BE2C (cell line): ENCODE results near the gene HYDIN.

Experiments
- DNase-seq: peaks from one replicate; pipeline ENCODE4 v3.0.0-alpha.2; 2020
- H3K27me3 ChIP-seq: fragments of 250-450 bp; sonication (Bioruptor Pico); 2 replicates; pipeline ENCODE4 v1.5.1; 2020; ENCODE audit warnings: mild to moderate bottlenecking
- H3K36me3 ChIP-seq: fragments of 250-450 bp; sonication (Bioruptor Pico); 2 replicates; pipeline ENCODE4 v1.5.1; 2020; ENCODE audit warnings: mild to moderate bottlenecking
- H3K4me1 ChIP-seq: fragments of 250-450 bp; sonication (Bioruptor Pico); 2 replicates; pipeline ENCODE4 v1.5.1; 2020
- H3K4me3 ChIP-seq: 2 replicates; pipeline ENCODE4 v1.5.1; 2011; ENCODE audit warnings: low read depth, low read length
- H3K9me3 ChIP-seq: fragments of 250-450 bp; sonication (Bioruptor Pico); 2 replicates; pipeline ENCODE4 v1.5.1; 2020
- TF ChIP-seq, protein P1 (sequence below): IDR thresholded peaks from 2 replicates; pipeline ENCODE4 v1.5.1; 2012; ENCODE audit warnings: mild to moderate bottlenecking, low read depth, low read length

HYDIN gene

DNA sequence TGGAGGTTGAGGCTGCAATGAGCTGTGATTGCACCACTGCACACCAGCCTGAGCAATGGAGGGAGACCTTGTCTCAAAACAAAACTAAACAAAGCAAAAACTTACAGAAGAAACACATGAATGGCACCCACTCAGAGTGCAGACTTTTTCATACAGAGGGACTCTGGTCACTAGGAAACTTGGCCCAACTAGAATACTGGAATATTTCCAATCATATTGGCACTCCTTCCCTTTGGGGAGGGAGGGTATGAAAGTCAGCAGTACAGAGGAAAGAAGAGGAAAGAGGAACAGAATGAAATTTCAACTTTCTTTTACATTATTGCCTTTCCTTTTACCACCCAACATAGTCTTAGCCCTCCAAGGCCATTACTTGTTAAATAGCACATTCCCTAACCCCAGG is 30.5 kb upstream of the HYDIN start:
- TF ChIP-seq, protein P1, sequence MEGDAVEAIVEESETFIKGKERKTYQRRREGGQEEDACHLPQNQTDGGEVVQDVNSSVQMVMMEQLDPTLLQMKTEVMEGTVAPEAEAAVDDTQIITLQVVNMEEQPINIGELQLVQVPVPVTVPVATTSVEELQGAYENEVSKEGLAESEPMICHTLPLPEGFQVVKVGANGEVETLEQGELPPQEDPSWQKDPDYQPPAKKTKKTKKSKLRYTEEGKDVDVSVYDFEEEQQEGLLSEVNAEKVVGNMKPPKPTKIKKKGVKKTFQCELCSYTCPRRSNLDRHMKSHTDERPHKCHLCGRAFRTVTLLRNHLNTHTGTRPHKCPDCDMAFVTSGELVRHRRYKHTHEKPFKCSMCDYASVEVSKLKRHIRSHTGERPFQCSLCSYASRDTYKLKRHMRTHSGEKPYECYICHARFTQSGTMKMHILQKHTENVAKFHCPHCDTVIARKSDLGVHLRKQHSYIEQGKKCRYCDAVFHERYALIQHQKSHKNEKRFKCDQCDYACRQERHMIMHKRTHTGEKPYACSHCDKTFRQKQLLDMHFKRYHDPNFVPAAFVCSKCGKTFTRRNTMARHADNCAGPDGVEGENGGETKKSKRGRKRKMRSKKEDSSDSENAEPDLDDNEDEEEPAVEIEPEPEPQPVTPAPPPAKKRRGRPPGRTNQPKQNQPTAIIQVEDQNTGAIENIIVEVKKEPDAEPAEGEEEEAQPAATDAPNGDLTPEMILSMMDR, result no peak
- no peaks in the 10 kb centered on the region for H3K4me1 ChIP-seq

DNA sequence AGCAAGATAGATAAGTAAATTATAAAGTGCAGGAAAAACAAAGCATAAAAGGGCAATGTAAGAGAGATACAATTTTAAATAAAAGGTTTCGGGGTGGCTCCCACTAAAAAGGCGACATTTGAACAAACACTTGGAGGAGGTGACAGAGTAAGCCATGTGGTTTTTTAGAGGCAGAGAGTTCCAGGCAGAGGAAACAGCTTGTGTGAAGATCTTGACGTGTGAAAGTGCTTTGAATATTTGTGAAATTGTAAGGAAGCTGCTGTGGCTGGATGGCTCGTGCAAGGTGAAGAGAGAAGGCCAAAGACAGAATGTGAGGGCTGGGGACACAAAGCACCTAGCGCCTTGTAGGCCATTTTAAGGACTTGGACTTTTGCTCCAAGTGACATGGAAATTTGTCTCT is 28.6 kb upstream of the HYDIN start:
- H3K27me3 ChIP-seq, result peaks cover 45% of the 10 kb centered on the region
- TF ChIP-seq, protein P1, result no peak
- no peaks in the 10 kb centered on the region for H3K36me3 ChIP-seq
- no peaks in the 10 kb centered on the region for H3K9me3 ChIP-seq
- DNase-seq, result no peak
- H3K4me3 ChIP-seq, result no peak overlapping the region
- H3K4me1 ChIP-seq, result no peaks in the 10 kb centered on the region

More for the DNA sequence above, 30.5 kb upstream of the HYDIN start:
- Histone ChIP-seq H3K27me3 (peaks cover 54% of the 10 kb centered on the region), H3K9me3 (no peaks in the 10 kb centered on the region), H3K36me3 (no peaks in the 10 kb centered on the region), H3K4me3 (no peak overlapping the region)
- DNase-seq, result no peak

DNA sequence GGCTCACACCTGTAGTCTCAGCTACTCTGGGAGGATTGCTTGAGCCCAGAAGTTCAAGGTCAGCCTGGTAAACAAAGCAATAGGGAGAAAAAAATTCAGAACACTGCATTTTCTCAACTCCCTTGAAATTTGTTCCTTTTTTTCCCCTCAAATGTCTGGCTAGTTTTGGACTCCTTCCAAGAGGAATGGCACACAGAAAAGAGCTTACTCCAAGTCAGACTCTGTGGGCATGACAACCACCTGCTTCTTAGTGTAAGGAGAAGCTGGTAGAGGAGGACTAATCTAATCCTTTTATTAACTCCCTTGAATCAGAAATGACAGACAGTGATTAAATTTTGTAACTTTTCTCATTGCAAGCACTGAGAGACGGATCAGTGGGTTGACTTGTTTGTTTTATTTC is 27.9 kb upstream of the HYDIN start:
- no peaks in the 10 kb centered on the region for H3K36me3 ChIP-seq
- H3K9me3 ChIP-seq, result no peaks in the 10 kb centered on the region
- TF ChIP-seq, protein P1, result no peak
- DNase-seq, result no peak
- H3K4me3 ChIP-seq, result no peak overlapping the region
- no peaks in the 10 kb centered on the region for H3K4me1 ChIP-seq
- H3K27me3 ChIP-seq, result peaks cover 38% of the 10 kb centered on the region

DNA sequence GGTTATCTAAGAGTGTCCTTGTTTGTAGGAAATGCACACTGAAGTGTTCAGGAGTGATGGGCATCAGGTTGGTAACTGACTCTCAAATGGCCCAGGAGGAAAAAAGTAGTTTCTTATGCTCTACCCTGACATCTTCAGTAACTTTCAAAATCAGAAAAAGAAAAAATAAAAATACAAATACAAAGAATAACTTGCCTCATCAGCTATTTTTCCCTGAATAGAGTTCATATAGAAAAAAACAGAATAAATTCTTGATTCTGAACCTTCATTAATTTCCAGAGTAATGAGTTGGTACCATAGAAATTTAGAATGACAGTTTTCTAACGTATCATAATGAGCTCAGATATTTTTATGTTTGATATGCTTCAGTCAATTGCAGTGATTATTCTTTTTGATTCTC is 27.2 kb upstream of the HYDIN start:
- Histone ChIP-seq H3K36me3 (no peaks in the 10 kb centered on the region), H3K27me3 (peaks cover 32% of the 10 kb centered on the region), H3K4me1 (no peaks in the 10 kb centered on the region), H3K4me3 (no peak overlapping the region), H3K9me3 (no peaks in the 10 kb centered on the region)
- TF ChIP-seq, protein P1, result no peak
- no peak for DNase-seq

DNA sequence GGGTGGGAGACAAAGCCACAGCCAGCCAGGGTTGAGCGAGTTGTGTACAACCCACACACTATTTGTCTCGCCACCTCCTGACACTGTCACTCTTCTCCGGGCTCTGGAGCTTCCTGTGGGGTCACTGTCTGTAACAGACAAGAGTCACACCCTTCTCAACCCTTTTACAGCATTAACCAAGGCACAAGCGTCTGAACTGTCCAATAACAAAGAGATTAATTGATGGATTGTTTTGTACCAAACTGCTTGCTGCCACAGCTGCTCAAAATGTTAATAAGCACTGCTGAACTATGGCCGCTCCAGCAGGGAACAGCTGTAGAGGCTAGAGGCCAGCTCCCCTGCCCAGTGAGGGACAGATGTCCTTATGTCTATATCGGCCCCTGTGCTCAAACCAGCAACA is 25.2 kb upstream of the HYDIN start:
- Histone ChIP-seq H3K4me3 (no peak overlapping the region), H3K36me3 (no peaks in the 10 kb centered on the region), H3K4me1 (no peaks in the 10 kb centered on the region), H3K9me3 (no peaks in the 10 kb centered on the region), H3K27me3 (peaks cover 22% of the 10 kb centered on the region)
- no peak for DNase-seq
- TF ChIP-seq, protein P1, result no peak

DNA sequence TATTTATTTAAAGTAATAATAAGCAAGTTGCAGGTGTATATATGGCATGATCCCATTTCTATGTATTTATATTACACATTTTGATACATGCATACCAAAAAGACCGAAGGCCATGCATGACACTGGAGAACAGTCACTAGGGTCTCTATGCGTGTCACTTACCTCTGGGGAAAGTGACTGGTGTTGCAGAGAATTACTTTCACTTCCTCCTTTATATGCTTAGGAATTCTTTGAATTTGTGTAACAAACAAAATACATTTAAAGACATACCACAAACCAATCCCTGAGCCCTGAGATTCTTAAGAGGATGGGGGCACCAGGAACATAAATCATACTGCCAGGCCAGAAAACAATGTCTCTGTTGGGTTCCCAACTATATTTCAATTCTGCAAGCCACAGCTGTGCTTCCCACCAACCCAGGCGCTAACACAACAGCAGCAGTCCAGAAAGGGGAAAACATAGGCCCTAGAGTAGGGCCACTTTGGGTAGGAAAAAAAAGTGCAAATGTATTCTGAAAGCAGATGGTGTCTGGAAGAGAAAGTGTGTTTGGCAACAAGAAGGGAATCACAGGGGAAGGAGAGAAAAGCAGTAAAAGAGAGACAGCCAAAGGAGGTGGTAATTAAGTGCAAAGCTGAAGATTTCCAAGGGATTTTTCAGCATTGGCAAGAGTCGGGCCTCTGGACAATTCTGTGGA is 24.5 kb upstream of the HYDIN start:
- no peak overlapping the region for H3K4me3 ChIP-seq
- no peaks in the 10 kb centered on the region for H3K36me3 ChIP-seq
- H3K4me1 ChIP-seq, result no peaks in the 10 kb centered on the region
- TF ChIP-seq, protein P1, result no peak
- H3K9me3 ChIP-seq, result no peaks in the 10 kb centered on the region
- no peak for DNase-seq
- H3K27me3 ChIP-seq, result peaks cover 17% of the 10 kb centered on the region
